GM18868 (cell line): ENCODE results near the gene CCDC134.
A peak's percentile ranks its signal among the peaks of the same experiment; 100 is the strongest.

Source experiments
- ATAC-seq: cut with Tn5 transposase; IDR thresholded peaks from one replicate; pipeline ENCODE4 v1.9.1; 2021; ENCODE audit warnings: mild to moderate bottlenecking, moderate library complexity; ENCODE audit not compliant: unreplicated experiment

The CCDC134 gene

GRCh38 chr22:41800348-41801146 lies at the start of gene CCDC134:
TSS of gene CCDC134 (plus strand) at chr22:41800679. CDS start at chr22:41808891, 8,212 bp downstream.
- ATAC-seq = peak; percentile 89

- ATAC-seq = no peak
These were observed 48.2 kb upstream of the CCDC134 start for GRCh38 chr22:41752011-41752970.

- no peak for ATAC-seq
These were observed 46.5 kb upstream of the CCDC134 start for GRCh38 chr22:41753984-41754383.

- ATAC-seq = no peak
These were observed 43.0 kb upstream of the CCDC134 start for GRCh38 chr22:41757502-41757901.

GRCh38 chr22:41758231-41758630 lies 42.2 kb upstream of the CCDC134 start:
- no peak for ATAC-seq

- no peak for ATAC-seq
These were observed 37.3 kb upstream of the CCDC134 start for GRCh38 chr22:41762980-41763779.

GRCh38 chr22:41766476-41766875 lies 34.0 kb upstream of the CCDC134 start:
- ATAC-seq = no peak

GRCh38 chr22:41768430-41768829 lies 32.0 kb upstream of the CCDC134 start:
- no peak for ATAC-seq

- no peak for ATAC-seq
These were observed 29.6 kb upstream of the CCDC134 start for GRCh38 chr22:41770715-41771468.

- ATAC-seq = no peak
These were observed 28.3 kb upstream of the CCDC134 start for GRCh38 chr22:41772198-41772597.

- ATAC-seq = no peak
These were observed 27.8 kb upstream of the CCDC134 start for GRCh38 chr22:41772645-41773044.

- no peak for ATAC-seq
These were observed 25.1 kb upstream of the CCDC134 start for GRCh38 chr22:41775338-41775737.

GRCh38 chr22:41775976-41776375 lies 24.5 kb upstream of the CCDC134 start:
- no peak for ATAC-seq

GRCh38 chr22:41776381-41776780 lies 24.1 kb upstream of the CCDC134 start:
- ATAC-seq = no peak

GRCh38 chr22:41777749-41778425 lies 22.6 kb upstream of the CCDC134 start:
- no peak for ATAC-seq

GRCh38 chr22:41779929-41780505 lies 20.5 kb upstream of the CCDC134 start:
- ATAC-seq = no peak

- ATAC-seq = peak; percentile 89
These were observed 19.6 kb upstream of the CCDC134 start for GRCh38 chr22:41780746-41781505.

GRCh38 chr22:41781507-41781906 lies 19.0 kb upstream of the CCDC134 start:
- peak; percentile 19 for ATAC-seq

GRCh38 chr22:41782316-41782715 lies 18.2 kb upstream of the CCDC134 start:
- ATAC-seq = no peak
